WTC11 (cell line): ENCODE data around the gene ITPR1. TPM values are rescaled to one million over a fixed set of nuclear protein-coding genes. Genes with fewer than 3 reads are reported as not detected.

Experiments used
- ATAC-seq: fragments of 200-7000 bp; cut with Tn5 transposase; 2 replicates; pipeline ENCODE4 v1.10.0; 2021; ENCODE audit warnings: mild to moderate bottlenecking, moderate library complexity
- CTCF ChIA-PET: fragments of 300-600 bp; sonication (Branson Sonifier 250); formaldehyde crosslinking; loops from one replicate; lab custom pipeline; 2021; ENCODE audit warnings: antibody characterized with exemption; lab: Charles Lee
- POLR2A ChIA-PET: fragments of 350-600 bp; sonication (Branson Sonifier 250); formaldehyde crosslinking; loops from one replicate; lab custom pipeline; 2021; ENCODE audit warnings: antibody characterized with exemption; lab: Charles Lee
- DNase-seq: peaks from one replicate; pipeline ENCODE4 v3.0.0; 2021; ENCODE audit warnings: low spot score
- H3K27ac Mint-ChIP-seq: 2 replicates; pipeline ENCODE4 v1.8.0; 2021; ENCODE audit warnings: mixed read lengths
- H3K27me3 Mint-ChIP-seq: 2 replicates; pipeline ENCODE4 v1.8.0; 2021; ENCODE audit warnings: low read depth, mild to moderate bottlenecking, moderate library complexity, mixed read lengths
- H3K36me3 Mint-ChIP-seq: 2 replicates; pipeline ENCODE4 v1.8.0; 2021; ENCODE audit warnings: mixed read lengths
- H3K4me1 Mint-ChIP-seq: 2 replicates; pipeline ENCODE4 v1.8.0; 2022; ENCODE audit warnings: mixed read lengths
- H3K4me3 Mint-ChIP-seq: 2 replicates; pipeline ENCODE4 v1.8.0; 2021; ENCODE audit warnings: mild to moderate bottlenecking, moderate library complexity, mixed read lengths
- H3K9me3 Mint-ChIP-seq: 2 replicates; pipeline ENCODE4 v1.8.0; 2021; ENCODE audit warnings: mixed read lengths
- CREM ChIP-seq: sonication (generic); formaldehyde crosslinking; IDR thresholded peaks from 2 replicates; pipeline ENCODE4 v1.8.1; 2022; ENCODE audit warnings: mild to moderate bottlenecking, missing genetic modification reagents, moderate library complexity
- EMX1 ChIP-seq: fragments of 250-450 bp; sonication (Bioruptor Pico); IDR thresholded peaks from 2 replicates; pipeline ENCODE4 v1.8.0; 2021; ENCODE audit warnings: mild to moderate bottlenecking
- ESRRA ChIP-seq: sonication (generic); formaldehyde crosslinking; IDR thresholded peaks from 2 replicates; pipeline ENCODE4 v1.8.1; 2022; ENCODE audit warnings: mild to moderate bottlenecking, missing genetic modification reagents, borderline replicate concordance
- IRF2 ChIP-seq: sonication (generic); formaldehyde crosslinking; IDR thresholded peaks from 2 replicates; pipeline ENCODE4 v1.8.0; 2022; ENCODE audit warnings: low read depth, missing genetic modification reagents, borderline replicate concordance
- MLX ChIP-seq: sonication (generic); formaldehyde crosslinking; IDR thresholded peaks from 2 replicates; pipeline ENCODE4 v1.8.1; 2023; ENCODE audit warnings: mild to moderate bottlenecking, missing genetic modification reagents, moderate library complexity
- MXD4 ChIP-seq: fragments of 250-450 bp; sonication (Bioruptor Pico); IDR thresholded peaks from 2 replicates; pipeline ENCODE4 v1.8.0; 2021; ENCODE audit warnings: mild to moderate bottlenecking, moderate library complexity, borderline replicate concordance
- NFYB ChIP-seq: sonication (generic); formaldehyde crosslinking; conservative IDR thresholded peaks from 2 replicates; pipeline ENCODE4 v1.8.0; 2022; ENCODE audit warnings: low read depth, missing genetic modification reagents
- NR2C2 ChIP-seq: sonication (generic); formaldehyde crosslinking; IDR thresholded peaks from 2 replicates; pipeline ENCODE4 v1.8.0; 2022; ENCODE audit warnings: mild to moderate bottlenecking, missing genetic modification reagents
- ZNF219 ChIP-seq: sonication (generic); formaldehyde crosslinking; IDR thresholded peaks from 2 replicates; pipeline ENCODE4 v1.8.0; 2023; ENCODE audit warnings: missing genetic modification reagents, mild to moderate bottlenecking, borderline replicate concordance
- ZNF263 ChIP-seq: sonication (generic); formaldehyde crosslinking; IDR thresholded peaks from 2 replicates; pipeline ENCODE4 v1.8.1; 2022; ENCODE audit warnings: low read depth, mild to moderate bottlenecking, moderate library complexity, missing genetic modification reagents
- ZNF396 ChIP-seq: fragments of 250-450 bp; sonication (Bioruptor Pico); IDR thresholded peaks from 2 replicates; pipeline ENCODE4 v1.8.0; 2021; ENCODE audit warnings: mild to moderate bottlenecking, moderate library complexity, borderline replicate concordance
- ZNF532 ChIP-seq: fragments of 250-450 bp; sonication (Bioruptor Pico); IDR thresholded peaks from 2 replicates; pipeline ENCODE4 v1.9.0; 2021; ENCODE audit warnings: mild to moderate bottlenecking, borderline replicate concordance
- total RNA-seq: library from RNA; stranded (reverse); gene quantifications from 3 replicates; pipeline ENCODE4 v1.2.3, GENCODE V29; 2021
- TF ChIP-seq, protein P1 (sequence below): sonication (generic); formaldehyde crosslinking; IDR thresholded peaks from 2 replicates; pipeline ENCODE4 v1.8.1; 2023; ENCODE audit warnings: mild to moderate bottlenecking, moderate library complexity, missing genetic modification reagents
- TF ChIP-seq, protein P2 (sequence below): fragments of 250-450 bp; sonication (Bioruptor Pico); IDR thresholded peaks from 2 replicates; pipeline ENCODE4 v1.9.0; 2021; ENCODE audit warnings: moderate library complexity, mild to moderate bottlenecking, inconsistent platforms, borderline replicate concordance
- TF ChIP-seq, protein P3 (sequence below): fragments of 250-450 bp; sonication (Bioruptor Pico); conservative IDR thresholded peaks from 2 replicates; pipeline ENCODE4 v1.9.0; 2021; ENCODE audit warnings: mild to moderate bottlenecking
- TF ChIP-seq, protein P4 (sequence below): sonication (generic); formaldehyde crosslinking; IDR thresholded peaks from 2 replicates; pipeline ENCODE4 v1.8.1; 2023; ENCODE audit warnings: mild to moderate bottlenecking, missing genetic modification reagents, moderate library complexity
- TF ChIP-seq, protein P5 (sequence below): sonication (generic); formaldehyde crosslinking; IDR thresholded peaks from 2 replicates; pipeline ENCODE4 v1.8.1; 2023; ENCODE audit warnings: mild to moderate bottlenecking, missing genetic modification reagents

Gene ITPR1
- total RNA-seq, 1 experiment from 2014 or later = 11.8 TPM

- no peak for DNase-seq
- H3K27ac Mint-ChIP-seq = no peak overlapping the region
- no peaks in the 10 kb centered on the region for H3K9me3 Mint-ChIP-seq
- no peak for ATAC-seq
- peaks cover 13% of the 10 kb centered on the region for H3K4me1 Mint-ChIP-seq
- H3K36me3 Mint-ChIP-seq = no peaks in the 10 kb centered on the region
- TF ChIP-seq ESRRA (CRISPR knock-in tag) (no peak), MLX (no peak), ZNF263 (CRISPR knock-in tag) (no peak)
- CTCF ChIA-PET = interaction anchor here (0.8 kb wide), 1 partner anchor 302 kb away, joined by 3 read pairs; no protein-coding TSS in a partner anchor
- no peaks in the 10 kb centered on the region for H3K27me3 Mint-ChIP-seq
- POLR2A ChIA-PET = no interaction called here
- no peak overlapping the region for H3K4me3 Mint-ChIP-seq
Observed at GRCh38 chr3:4678320-4678719, 185.2 kb downstream of the ITPR1 start.

GRCh38 chr3:4680227-4680691, 187.1 kb downstream of the ITPR1 start:
- POLR2A ChIA-PET = no interaction called here
- CTCF ChIA-PET = interaction anchor here (0.8 to 1.2 kb wide), 2 partner anchors 10 to 40 kb away, joined by 3 to 6 read pairs; no protein-coding TSS in a partner anchor
- no peak for DNase-seq
- no peak for ATAC-seq
- TF ChIP-seq CREM (CRISPR knock-in tag) (no peak), ZNF219 (CRISPR knock-in tag) (no peak), ESRRA (CRISPR knock-in tag) (no peak), NR2C2 (CRISPR knock-in tag) (no peak), ZNF396 (no peak), NFYB (CRISPR knock-in tag) (no peak), IRF2 (CRISPR knock-in tag) (no peak), EMX1 (no peak), ZNF532 (CRISPR knock-in tag) (no peak), MXD4 (CRISPR knock-in tag) (no peak), MLX (no peak)
- TF ChIP-seq, protein P1, sequence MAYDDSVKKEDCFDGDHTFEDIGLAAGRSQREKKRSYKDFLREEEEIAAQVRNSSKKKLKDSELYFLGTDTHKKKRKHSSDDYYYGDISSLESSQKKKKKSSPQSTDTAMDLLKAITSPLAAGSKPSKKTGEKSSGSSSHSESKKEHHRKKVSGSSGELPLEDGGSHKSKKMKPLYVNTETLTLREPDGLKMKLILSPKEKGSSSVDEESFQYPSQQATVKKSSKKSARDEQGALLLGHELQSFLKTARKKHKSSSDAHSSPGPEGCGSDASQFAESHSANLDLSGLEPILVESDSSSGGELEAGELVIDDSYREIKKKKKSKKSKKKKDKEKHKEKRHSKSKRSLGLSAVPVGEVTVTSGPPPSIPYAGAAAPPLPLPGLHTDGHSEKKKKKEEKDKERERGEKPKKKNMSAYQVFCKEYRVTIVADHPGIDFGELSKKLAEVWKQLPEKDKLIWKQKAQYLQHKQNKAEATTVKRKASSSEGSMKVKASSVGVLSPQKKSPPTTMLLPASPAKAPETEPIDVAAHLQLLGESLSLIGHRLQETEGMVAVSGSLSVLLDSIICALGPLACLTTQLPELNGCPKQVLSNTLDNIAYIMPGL (CRISPR knock-in tag) = no peak
- TF ChIP-seq, protein P2, sequence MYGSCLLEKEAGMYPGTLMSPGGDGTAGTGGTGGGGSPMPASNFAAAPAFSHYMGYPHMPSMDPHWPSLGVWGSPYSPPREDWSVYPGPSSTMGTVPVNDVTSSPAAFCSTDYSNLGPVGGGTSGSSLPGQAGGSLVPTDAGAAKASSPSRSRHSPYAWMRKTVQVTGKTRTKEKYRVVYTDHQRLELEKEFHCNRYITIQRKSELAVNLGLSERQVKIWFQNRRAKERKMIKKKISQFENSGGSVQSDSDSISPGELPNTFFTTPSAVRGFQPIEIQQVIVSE (CRISPR knock-in tag) = no peak
- TF ChIP-seq, protein P3, sequence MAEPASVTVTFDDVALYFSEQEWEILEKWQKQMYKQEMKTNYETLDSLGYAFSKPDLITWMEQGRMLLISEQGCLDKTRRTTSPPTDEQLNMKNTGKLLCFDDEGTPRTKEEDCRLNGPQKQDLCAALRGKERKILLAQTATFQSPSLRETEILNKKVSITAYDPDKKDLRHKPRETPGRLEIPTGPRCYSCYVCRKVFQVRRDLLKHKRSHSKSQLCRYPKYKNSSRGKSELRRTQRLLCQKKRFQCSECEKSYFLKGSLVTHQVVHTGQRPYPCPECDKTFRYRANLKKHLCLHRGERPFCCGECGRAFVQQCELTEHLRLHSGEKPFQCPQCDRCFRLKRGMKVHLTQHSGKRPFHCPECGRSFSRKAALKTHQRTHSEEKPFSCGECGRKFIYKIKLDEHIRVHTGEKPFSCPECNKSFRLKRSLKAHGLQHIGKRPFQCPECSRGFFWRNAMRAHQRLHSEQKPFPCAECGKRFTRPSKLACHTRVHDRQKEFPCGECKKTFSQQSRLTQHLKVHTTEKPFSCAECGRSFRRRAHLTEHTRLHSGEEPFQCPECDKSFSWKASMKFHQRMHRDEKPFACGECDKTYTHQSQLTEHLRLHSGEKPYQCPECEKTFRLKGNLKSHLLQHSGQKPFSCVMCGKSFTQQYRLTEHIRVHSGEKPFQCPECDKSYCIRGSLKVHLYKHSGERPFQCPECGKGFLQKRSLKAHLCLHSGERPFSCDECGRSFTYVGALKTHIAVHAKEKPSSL (CRISPR knock-in tag) = no peak
- TF ChIP-seq, protein P4, sequence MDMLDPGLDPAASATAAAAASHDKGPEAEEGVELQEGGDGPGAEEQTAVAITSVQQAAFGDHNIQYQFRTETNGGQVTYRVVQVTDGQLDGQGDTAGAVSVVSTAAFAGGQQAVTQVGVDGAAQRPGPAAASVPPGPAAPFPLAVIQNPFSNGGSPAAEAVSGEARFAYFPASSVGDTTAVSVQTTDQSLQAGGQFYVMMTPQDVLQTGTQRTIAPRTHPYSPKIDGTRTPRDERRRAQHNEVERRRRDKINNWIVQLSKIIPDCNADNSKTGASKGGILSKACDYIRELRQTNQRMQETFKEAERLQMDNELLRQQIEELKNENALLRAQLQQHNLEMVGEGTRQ (CRISPR knock-in tag) = no peak
- TF ChIP-seq, protein P5, sequence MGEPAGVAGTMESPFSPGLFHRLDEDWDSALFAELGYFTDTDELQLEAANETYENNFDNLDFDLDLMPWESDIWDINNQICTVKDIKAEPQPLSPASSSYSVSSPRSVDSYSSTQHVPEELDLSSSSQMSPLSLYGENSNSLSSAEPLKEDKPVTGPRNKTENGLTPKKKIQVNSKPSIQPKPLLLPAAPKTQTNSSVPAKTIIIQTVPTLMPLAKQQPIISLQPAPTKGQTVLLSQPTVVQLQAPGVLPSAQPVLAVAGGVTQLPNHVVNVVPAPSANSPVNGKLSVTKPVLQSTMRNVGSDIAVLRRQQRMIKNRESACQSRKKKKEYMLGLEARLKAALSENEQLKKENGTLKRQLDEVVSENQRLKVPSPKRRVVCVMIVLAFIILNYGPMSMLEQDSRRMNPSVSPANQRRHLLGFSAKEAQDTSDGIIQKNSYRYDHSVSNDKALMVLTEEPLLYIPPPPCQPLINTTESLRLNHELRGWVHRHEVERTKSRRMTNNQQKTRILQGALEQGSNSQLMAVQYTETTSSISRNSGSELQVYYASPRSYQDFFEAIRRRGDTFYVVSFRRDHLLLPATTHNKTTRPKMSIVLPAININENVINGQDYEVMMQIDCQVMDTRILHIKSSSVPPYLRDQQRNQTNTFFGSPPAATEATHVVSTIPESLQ = no peak
- Mint-ChIP-seq H3K27ac (no peak overlapping the region), H3K36me3 (no peaks in the 10 kb centered on the region), H3K27me3 (no peaks in the 10 kb centered on the region), H3K4me3 (no peak overlapping the region), H3K4me1 (peaks cover 13% of the 10 kb centered on the region), H3K9me3 (no peaks in the 10 kb centered on the region)
